Measurements from ENCODE around the gene NOL4L. TPM values are rescaled to one million over a fixed set of nuclear protein-coding genes. Genes with fewer than 3 reads are reported as not detected.

Gene NOL4L
- total RNA-seq, 1 donor from 2014 or later, result 30.5 TPM

GRCh38 chr20:32437391-32438074, 147.6 kb downstream of the NOL4L start:
- H3K36me3 Mint-ChIP-seq (ENCODE audit: unreplicated experiment), result peaks cover 40% of the 10 kb centered on the region
- TF ChIP-seq CTCF (IDR thresholded peaks at IDR 0.05), result peak; percentile 29
- no peaks in the 10 kb centered on the region for H3K27me3 Mint-ChIP-seq (ENCODE audit: unreplicated experiment)
- H3K9me3 Mint-ChIP-seq (ENCODE audit: unreplicated experiment), result no peaks in the 10 kb centered on the region
- no peak overlapping the region for H3K4me3 Mint-ChIP-seq (ENCODE audit: unreplicated experiment)
- peak; percentile 63 for DNase-seq (ENCODE audit: extremely low spot score, unreplicated experiment)
- no peak overlapping the region for H3K27ac Mint-ChIP-seq (ENCODE audit: unreplicated experiment)
- H3K4me1 Mint-ChIP-seq (ENCODE audit: unreplicated experiment), result peaks cover 5% of the 10 kb centered on the region

DNA sequence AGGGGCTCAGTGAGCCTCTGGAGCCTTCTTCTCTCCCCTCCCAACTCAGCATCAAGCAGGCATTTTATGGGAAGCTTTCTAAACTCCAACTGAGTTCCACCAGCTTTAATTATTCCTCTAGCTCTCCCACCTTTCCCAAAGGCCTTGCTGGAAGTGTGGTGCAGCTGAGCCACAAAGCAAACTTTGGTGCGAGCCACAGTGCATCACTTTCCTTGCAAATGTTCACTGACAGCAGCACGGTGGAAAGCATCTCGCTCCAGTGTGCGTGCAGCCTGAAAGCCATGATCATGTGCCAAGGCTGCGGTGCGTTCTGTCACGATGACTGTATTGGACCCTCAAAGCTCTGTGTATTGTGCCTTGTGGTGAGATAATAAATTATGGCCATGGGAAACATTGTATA, 148.2 kb downstream of the NOL4L start:
- Mint-ChIP-seq H3K9me3 (ENCODE audit: unreplicated experiment) (no peaks in the 10 kb centered on the region), H3K27me3 (ENCODE audit: unreplicated experiment) (no peaks in the 10 kb centered on the region), H3K4me3 (ENCODE audit: unreplicated experiment) (no peak overlapping the region), H3K27ac (ENCODE audit: unreplicated experiment) (no peak overlapping the region), H3K36me3 (ENCODE audit: unreplicated experiment) (peaks cover 44% of the 10 kb centered on the region), H3K4me1 (ENCODE audit: unreplicated experiment) (peaks cover 5% of the 10 kb centered on the region)
- DNase-seq (ENCODE audit: extremely low spot score, unreplicated experiment), result no peak
- TF ChIP-seq CTCF (IDR thresholded peaks at IDR 0.05), result no peak

DNA sequence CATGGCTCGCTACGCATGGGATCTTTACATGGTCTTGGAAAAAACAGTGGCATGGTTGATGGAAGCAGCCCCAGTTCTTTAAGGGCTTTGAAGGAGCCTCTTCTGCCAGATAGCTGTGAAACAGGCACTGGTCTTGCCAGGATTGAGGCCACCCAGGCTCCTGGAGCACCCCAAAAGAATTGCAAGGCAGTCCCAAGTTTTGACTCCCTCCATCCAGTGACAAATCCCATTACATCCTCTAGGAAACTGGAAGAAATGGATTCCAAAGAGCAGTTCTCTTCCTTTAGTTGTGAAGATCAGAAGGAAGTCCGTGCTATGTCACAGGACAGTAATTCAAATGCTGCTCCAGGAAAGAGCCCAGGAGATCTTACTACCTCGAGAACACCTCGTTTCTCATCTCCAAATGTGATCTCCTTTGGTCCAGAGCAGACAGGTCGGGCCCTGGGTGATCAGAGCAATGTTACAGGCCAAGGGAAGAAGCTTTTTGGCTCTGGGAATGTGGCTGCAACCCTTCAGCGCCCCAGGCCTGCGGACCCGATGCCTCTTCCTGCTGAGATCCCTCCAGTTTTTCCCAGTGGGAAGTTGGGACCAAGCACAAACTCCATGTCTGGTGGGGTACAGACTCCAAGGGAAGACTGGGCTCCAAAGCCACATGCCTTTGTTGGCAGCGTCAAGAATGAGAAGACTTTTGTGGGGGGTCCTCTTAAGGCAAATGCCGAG, 148.8 kb downstream of the NOL4L start:
- peak; percentile 48 for DNase-seq (ENCODE audit: extremely low spot score, unreplicated experiment)
- no peak for TF ChIP-seq CTCF (IDR thresholded peaks at IDR 0.05)
- no peak overlapping the region for H3K27ac Mint-ChIP-seq (ENCODE audit: unreplicated experiment)
- no peaks in the 10 kb centered on the region for H3K9me3 Mint-ChIP-seq (ENCODE audit: unreplicated experiment)
- H3K27me3 Mint-ChIP-seq (ENCODE audit: unreplicated experiment), result no peaks in the 10 kb centered on the region
- H3K4me1 Mint-ChIP-seq (ENCODE audit: unreplicated experiment), result no peaks in the 10 kb centered on the region
- H3K4me3 Mint-ChIP-seq (ENCODE audit: unreplicated experiment), result no peak overlapping the region
- H3K36me3 Mint-ChIP-seq (ENCODE audit: unreplicated experiment), result peaks cover 46% of the 10 kb centered on the region

DNA sequence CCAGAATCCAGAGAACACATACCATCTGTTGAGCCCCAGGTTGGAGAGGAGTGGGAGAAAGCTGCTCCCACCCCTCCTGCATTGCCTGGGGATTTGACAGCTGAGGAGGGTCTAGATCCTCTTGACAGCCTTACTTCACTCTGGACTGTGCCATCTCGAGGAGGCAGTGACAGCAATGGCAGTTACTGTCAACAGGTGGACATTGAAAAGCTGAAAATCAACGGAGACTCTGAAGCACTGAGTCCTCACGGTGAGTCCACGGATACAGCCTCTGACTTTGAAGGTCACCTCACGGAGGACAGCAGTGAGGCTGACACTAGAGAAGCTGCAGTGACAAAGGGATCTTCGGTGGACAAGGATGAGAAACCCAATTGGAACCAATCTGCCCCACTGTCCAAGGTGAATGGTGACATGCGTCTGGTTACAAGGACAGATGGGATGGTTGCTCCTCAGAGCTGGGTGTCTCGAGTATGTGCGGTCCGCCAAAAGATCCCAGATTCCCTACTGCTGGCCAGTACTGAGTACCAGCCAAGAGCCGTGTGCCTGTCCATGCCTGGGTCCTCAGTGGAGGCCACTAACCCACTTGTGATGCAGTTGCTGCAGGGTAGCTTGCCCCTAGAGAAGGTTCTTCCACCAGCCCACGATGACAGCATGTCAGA, 149.6 kb downstream of the NOL4L start:
- no peak for DNase-seq (ENCODE audit: extremely low spot score, unreplicated experiment)
- H3K9me3 Mint-ChIP-seq (ENCODE audit: unreplicated experiment), result no peaks in the 10 kb centered on the region
- no peak overlapping the region for H3K27ac Mint-ChIP-seq (ENCODE audit: unreplicated experiment)
- no peak overlapping the region for H3K4me3 Mint-ChIP-seq (ENCODE audit: unreplicated experiment)
- H3K36me3 Mint-ChIP-seq (ENCODE audit: unreplicated experiment), result peaks cover 49% of the 10 kb centered on the region
- H3K27me3 Mint-ChIP-seq (ENCODE audit: unreplicated experiment), result no peaks in the 10 kb centered on the region
- H3K4me1 Mint-ChIP-seq (ENCODE audit: unreplicated experiment), result no peaks in the 10 kb centered on the region
- no peak for TF ChIP-seq CTCF (IDR thresholded peaks at IDR 0.05)

GRCh38 chr20:32434434-32434833, 150.7 kb downstream of the NOL4L start:
- DNase-seq (ENCODE audit: extremely low spot score, unreplicated experiment), result no peak
- H3K36me3 Mint-ChIP-seq (ENCODE audit: unreplicated experiment), result peaks cover 52% of the 10 kb centered on the region
- H3K9me3 Mint-ChIP-seq (ENCODE audit: unreplicated experiment), result no peaks in the 10 kb centered on the region
- H3K4me3 Mint-ChIP-seq (ENCODE audit: unreplicated experiment), result no peak overlapping the region
- TF ChIP-seq CTCF (IDR thresholded peaks at IDR 0.05), result no peak
- H3K27me3 Mint-ChIP-seq (ENCODE audit: unreplicated experiment), result no peaks in the 10 kb centered on the region
- H3K27ac Mint-ChIP-seq (ENCODE audit: unreplicated experiment), result no peak overlapping the region
- no peaks in the 10 kb centered on the region for H3K4me1 Mint-ChIP-seq (ENCODE audit: unreplicated experiment)
